Measurements from ENCODE around the gene FGF14.
A peak's percentile ranks its signal among the peaks of the same experiment; 100 is the strongest.
"Not testable (repeated sequence)": the region's sequence is repeated elsewhere in the genome, so short reads cannot be mapped to it uniquely, and the experiment has no call there.

The FGF14 gene

GRCh38 chr13:102028206-102028605 is 373.6 kb downstream of the FGF14 start:
- DNase-seq, result no peak

- DNase-seq, result no peak
Observed at GRCh38 chr13:102021777-102022176, 380.1 kb downstream of the FGF14 start.

- no peak for DNase-seq
Observed at GRCh38 chr13:102020611-102021216, 381.1 kb downstream of the FGF14 start.

GRCh38 chr13:102018716-102019115 is 383.1 kb downstream of the FGF14 start:
- no peak for DNase-seq

- no peak for DNase-seq
Observed at GRCh38 chr13:102017248-102017647, 384.6 kb downstream of the FGF14 start.

- no peak for DNase-seq
Observed at GRCh38 chr13:102012299-102013293, 389.3 kb downstream of the FGF14 start.

- DNase-seq, result not testable (repeated sequence)
Observed at GRCh38 chr13:102011455-102011854, 390.4 kb downstream of the FGF14 start.

- DNase-seq, result no peak
Observed at GRCh38 chr13:102003848-102004570, 397.8 kb downstream of the FGF14 start.

- no peak for DNase-seq
Observed at GRCh38 chr13:102002287-102002686, 399.6 kb downstream of the FGF14 start.

GRCh38 chr13:102000764-102001163 is 401.1 kb downstream of the FGF14 start:
- no peak for DNase-seq

- DNase-seq, result no peak
Observed at GRCh38 chr13:101998129-101998528, 403.7 kb downstream of the FGF14 start.

GRCh38 chr13:101996954-101997353 is 404.9 kb downstream of the FGF14 start:
- no peak for DNase-seq

GRCh38 chr13:101989798-101990350 is 412.0 kb downstream of the FGF14 start:
- no peak for DNase-seq

GRCh38 chr13:101988140-101988539 is 413.7 kb downstream of the FGF14 start:
- no peak for DNase-seq

- DNase-seq, result no peak
Observed at GRCh38 chr13:101986316-101986715, 415.5 kb downstream of the FGF14 start.

- DNase-seq, result no peak
Observed at GRCh38 chr13:101985321-101985720, 416.5 kb downstream of the FGF14 start.

- no peak for DNase-seq
Observed at GRCh38 chr13:101982903-101983302, 418.9 kb downstream of the FGF14 start.

GRCh38 chr13:101979825-101980224 is 422.0 kb downstream of the FGF14 start:
- peak; percentile 19 for DNase-seq

- no peak for DNase-seq
Observed at GRCh38 chr13:101978552-101979315, 423.1 kb downstream of the FGF14 start.

- DNase-seq, result no peak
Observed at GRCh38 chr13:101977475-101977874, 424.4 kb downstream of the FGF14 start.

GRCh38 chr13:101972191-101972590 is 429.7 kb downstream of the FGF14 start:
- DNase-seq, result no peak

GRCh38 chr13:101970341-101970740 is 431.5 kb downstream of the FGF14 start:
- DNase-seq, result no peak
